VCaP (cell line): ENCODE measurements around the gene TAOK2.

ENCODE experiments used
- H3K27ac ChIP-seq: fragments of 450-650 bp; 2 replicates; pipeline ENCODE4 v1.5.1; 2017
- TF ChIP-seq, protein P1 (sequence below): fragments of 450-650 bp; conservative IDR thresholded peaks from 2 replicates; pipeline ENCODE4 v1.5.1; 2017; ENCODE audit warnings: mild to moderate bottlenecking, moderate library complexity

Gene TAOK2

DNA sequence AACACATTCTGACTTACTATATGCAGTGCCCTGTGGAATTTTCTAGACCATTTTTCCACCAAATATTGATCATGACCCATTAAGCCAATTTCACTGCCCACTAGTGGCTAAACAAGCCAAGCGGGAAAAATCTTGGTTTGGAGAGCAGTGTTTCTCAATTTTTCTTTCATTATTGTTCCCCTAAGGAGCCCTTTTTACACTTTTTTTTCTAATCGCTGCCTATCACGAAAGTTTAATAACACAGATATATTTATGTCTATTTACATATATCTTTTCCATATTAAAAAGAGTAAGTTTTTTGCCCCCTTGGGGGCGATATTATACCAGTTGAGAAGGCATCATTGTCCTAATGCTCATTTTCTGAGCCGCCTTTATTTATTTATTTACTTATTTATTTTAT, 68.2 kb downstream of the TAOK2 start:
- TF ChIP-seq, protein P1, sequence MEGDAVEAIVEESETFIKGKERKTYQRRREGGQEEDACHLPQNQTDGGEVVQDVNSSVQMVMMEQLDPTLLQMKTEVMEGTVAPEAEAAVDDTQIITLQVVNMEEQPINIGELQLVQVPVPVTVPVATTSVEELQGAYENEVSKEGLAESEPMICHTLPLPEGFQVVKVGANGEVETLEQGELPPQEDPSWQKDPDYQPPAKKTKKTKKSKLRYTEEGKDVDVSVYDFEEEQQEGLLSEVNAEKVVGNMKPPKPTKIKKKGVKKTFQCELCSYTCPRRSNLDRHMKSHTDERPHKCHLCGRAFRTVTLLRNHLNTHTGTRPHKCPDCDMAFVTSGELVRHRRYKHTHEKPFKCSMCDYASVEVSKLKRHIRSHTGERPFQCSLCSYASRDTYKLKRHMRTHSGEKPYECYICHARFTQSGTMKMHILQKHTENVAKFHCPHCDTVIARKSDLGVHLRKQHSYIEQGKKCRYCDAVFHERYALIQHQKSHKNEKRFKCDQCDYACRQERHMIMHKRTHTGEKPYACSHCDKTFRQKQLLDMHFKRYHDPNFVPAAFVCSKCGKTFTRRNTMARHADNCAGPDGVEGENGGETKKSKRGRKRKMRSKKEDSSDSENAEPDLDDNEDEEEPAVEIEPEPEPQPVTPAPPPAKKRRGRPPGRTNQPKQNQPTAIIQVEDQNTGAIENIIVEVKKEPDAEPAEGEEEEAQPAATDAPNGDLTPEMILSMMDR, result peak; percentile 52
- no peak overlapping the region for H3K27ac ChIP-seq
